Uterus (tissue), 2 donors: Measurements from ENCODE around the gene FRMD5.

Experiments
- POLR2A ChIP-seq, 2 donors: fragments of 450-650 bp; IDR thresholded peaks; one replicate each; pipeline ENCODE4 v1.6.1; 2016; ENCODE audit warnings: antibody characterized with exemption in 2 of 2, mild to moderate bottlenecking in 1 of 2, moderate library complexity in 1 of 2
- TF ChIP-seq, protein P1 (sequence below), 4 experiments: fragments of 200-600 bp in 2 of 4; fragments of 450-650 bp in 2 of 4; sonication (generic) in 2 of 4; IDR thresholded peaks; one replicate each; pipeline ENCODE4 v1.5.1; 2016 to 2019; ENCODE audit warnings: antibody characterized with exemption in 4 of 4, mild to moderate bottlenecking in 2 of 4, moderate library complexity in 1 of 4

DNA sequence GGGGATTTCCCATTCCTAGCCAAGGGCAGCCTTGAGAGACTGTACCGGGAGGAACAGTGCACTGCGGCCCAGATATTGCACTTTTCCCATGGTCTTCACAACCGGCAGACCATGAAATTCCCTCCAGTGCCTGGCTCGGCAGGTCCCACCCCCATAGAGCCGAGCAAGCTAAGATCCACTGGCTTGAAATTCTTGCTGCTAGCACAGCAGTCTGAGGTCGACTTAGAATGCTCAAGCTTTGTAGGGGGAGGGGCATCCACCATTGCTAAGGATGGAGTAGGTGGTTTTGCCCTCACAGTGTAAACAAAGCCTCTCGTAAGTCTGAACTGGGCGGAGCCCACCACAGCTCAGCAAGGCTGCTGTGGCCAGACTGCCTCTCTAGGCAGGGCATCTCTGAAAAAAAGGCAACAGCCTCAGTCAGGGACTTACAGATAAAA is 156.3 kb downstream of the FRMD5 start:
- TF ChIP-seq, protein P1, sequence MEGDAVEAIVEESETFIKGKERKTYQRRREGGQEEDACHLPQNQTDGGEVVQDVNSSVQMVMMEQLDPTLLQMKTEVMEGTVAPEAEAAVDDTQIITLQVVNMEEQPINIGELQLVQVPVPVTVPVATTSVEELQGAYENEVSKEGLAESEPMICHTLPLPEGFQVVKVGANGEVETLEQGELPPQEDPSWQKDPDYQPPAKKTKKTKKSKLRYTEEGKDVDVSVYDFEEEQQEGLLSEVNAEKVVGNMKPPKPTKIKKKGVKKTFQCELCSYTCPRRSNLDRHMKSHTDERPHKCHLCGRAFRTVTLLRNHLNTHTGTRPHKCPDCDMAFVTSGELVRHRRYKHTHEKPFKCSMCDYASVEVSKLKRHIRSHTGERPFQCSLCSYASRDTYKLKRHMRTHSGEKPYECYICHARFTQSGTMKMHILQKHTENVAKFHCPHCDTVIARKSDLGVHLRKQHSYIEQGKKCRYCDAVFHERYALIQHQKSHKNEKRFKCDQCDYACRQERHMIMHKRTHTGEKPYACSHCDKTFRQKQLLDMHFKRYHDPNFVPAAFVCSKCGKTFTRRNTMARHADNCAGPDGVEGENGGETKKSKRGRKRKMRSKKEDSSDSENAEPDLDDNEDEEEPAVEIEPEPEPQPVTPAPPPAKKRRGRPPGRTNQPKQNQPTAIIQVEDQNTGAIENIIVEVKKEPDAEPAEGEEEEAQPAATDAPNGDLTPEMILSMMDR (IDR thresholded peaks at IDR 0.05) = no peak
- TF ChIP-seq POLR2A (IDR thresholded peaks at IDR 0.05) = no peak
